SK-N-SH (cell line): ENCODE data around the gene NDUFS6. TPM values are rescaled to one million over a fixed set of nuclear protein-coding genes. Genes with fewer than 3 reads are reported as not detected.
A peak's percentile ranks its signal among the peaks of the same experiment; 100 is the strongest.
"Not testable (repeated sequence)": the region's sequence is repeated elsewhere in the genome, so short reads cannot be mapped to it uniquely, and the experiment has no call there.

ENCODE experiments used
- CTCF ChIA-PET: fragments of 300-600, 350-600 bp; formaldehyde crosslinking; extraction: SDS; loops from one replicate; lab custom pipeline; 2021; lab: Yijun Ruan, JAX
- POLR2A ChIA-PET: fragments of 350-600 bp; sonication (Branson Sonifier 250); formaldehyde crosslinking; extraction: SDS; loops from one replicate; lab custom pipeline; 2020; ENCODE audit warnings: antibody characterized with exemption, inconsistent platforms; lab: Yijun Ruan, JAX
- DNase-seq: peaks from one replicate; pipeline ENCODE4 v3.0.0; 2012
- H2AFZ ChIP-seq: fragments of 200-600 bp; sonication (generic); 2 replicates; pipeline ENCODE4 v1.8.1; 2016; ENCODE audit warnings: antibody characterized with exemption, mild to moderate bottlenecking, low read depth
- H3F3A ChIP-seq: fragments of 200-600 bp; sonication (generic); replicated peaks from 2 replicates; pipeline ENCODE3; 2016; ENCODE audit warnings: antibody characterized with exemption, mild to moderate bottlenecking; ENCODE audit not compliant: insufficient read depth
- H3K27ac ChIP-seq, 2 experiments: fragments of 200-500 bp in 1 of 2; fragments of 200-600 bp in 1 of 2; sonication (Bioruptor generic) in 1 of 2; sonication (generic), shearing (Covaris generic) in 1 of 2; 2 replicates each; pipeline versions ENCODE4 v1.5.1 to v1.6.1; 2014 to 2016; ENCODE audit warnings: low read depth in 2 of 2, inconsistent platforms in 1 of 2, low read length in 1 of 2, mild to moderate bottlenecking in 1 of 2, mixed read lengths in 1 of 2
- H3K27me3 ChIP-seq: fragments of 200-600 bp; sonication (generic), shearing (Covaris generic); 2 replicates; pipeline ENCODE4 v1.6.1; 2016; ENCODE audit warnings: mixed run types; ENCODE audit not compliant: insufficient read depth
- H3K36me3 ChIP-seq, 2 experiments: fragments of 200-500 bp in 1 of 2; fragments of 200-600 bp in 1 of 2; sonication (Bioruptor generic) in 1 of 2; sonication (generic) in 1 of 2; replicated peaks in 1 of 2; 2 replicates each; pipeline versions ENCODE3 to v1.5.1; 2014 to 2016; ENCODE audit warnings: low read length in 1 of 2, mild to moderate bottlenecking in 1 of 2; ENCODE audit not compliant: insufficient read depth in 2 of 2, control insufficient read depth in 1 of 2
- H3K4me1 ChIP-seq, 2 experiments: fragments of 200-500 bp in 1 of 2; fragments of 200-600 bp in 1 of 2; sonication (Bioruptor generic) in 1 of 2; sonication (generic), shearing (Covaris generic) in 1 of 2; 2 replicates each; pipeline versions ENCODE4 v1.5.1 to v1.6.1; 2014 to 2016; ENCODE audit warnings: low read depth in 1 of 2, low read length in 1 of 2, mixed run types in 1 of 2; ENCODE audit not compliant: insufficient read depth in 2 of 2, control insufficient read depth in 1 of 2
- H3K4me2 ChIP-seq: fragments of 200-600 bp; sonication (generic), shearing (Covaris generic); 2 replicates; pipeline ENCODE4 v1.6.1; 2017; ENCODE audit warnings: mixed run types
- H3K4me3 ChIP-seq, 2 experiments: fragments of 200-500 bp in 1 of 2; fragments of 200-600 bp in 1 of 2; sonication (Bioruptor generic) in 1 of 2; sonication (generic), shearing (Covaris generic) in 1 of 2; 2 replicates each; pipeline versions ENCODE4 v1.5.1 to v1.8.1; 2014 to 2016; ENCODE audit warnings: low read depth in 2 of 2, inconsistent platforms in 1 of 2, low read length in 1 of 2, mild to moderate bottlenecking in 1 of 2, mixed read lengths in 1 of 2, moderate library complexity in 1 of 2
- H3K79me2 ChIP-seq: fragments of 200-600 bp; sonication (generic); 2 replicates; pipeline ENCODE4 v1.8.1; 2017; ENCODE audit warnings: mild to moderate bottlenecking; ENCODE audit not compliant: insufficient read depth
- H3K9ac ChIP-seq: fragments of 200-600 bp; sonication (generic); 2 replicates; pipeline ENCODE4 v1.6.1; 2017; ENCODE audit warnings: mixed run types
- H3K9me2 ChIP-seq: fragments of 200-600 bp; sonication (generic); 2 replicates; pipeline ENCODE4 v1.6.1; 2017; ENCODE audit warnings: mixed run types
- H3K9me3 ChIP-seq: fragments of 200-600 bp; sonication (generic); 2 replicates; pipeline ENCODE4 v1.6.1; 2017; ENCODE audit warnings: mixed run types, mild to moderate bottlenecking, moderate library complexity
- H4K20me1 ChIP-seq: fragments of 200-600 bp; sonication (generic); 2 replicates; pipeline ENCODE4 v1.6.1; 2017; ENCODE audit warnings: mild to moderate bottlenecking, mixed run types; ENCODE audit not compliant: insufficient read depth
- FOXJ3 ChIP-seq: sonication (generic); formaldehyde crosslinking; IDR thresholded peaks from 2 replicates; pipeline ENCODE4 v1.5.1; 2020; ENCODE audit warnings: mild to moderate bottlenecking, missing genetic modification reagents
- GABPA ChIP-seq: IDR thresholded peaks from 2 replicates; pipeline ENCODE4 v1.4.0; 2012; ENCODE audit warnings: low read depth, mild to moderate bottlenecking
- MEF2A ChIP-seq: IDR thresholded peaks from 2 replicates; pipeline ENCODE4 v1.4.0; 2012; ENCODE audit warnings: low read depth, borderline replicate concordance
- RAD21 ChIP-seq: IDR thresholded peaks from 2 replicates; pipeline ENCODE4 v1.6.1; 2012; ENCODE audit warnings: mild to moderate bottlenecking, low read length
- TAF1 ChIP-seq: IDR thresholded peaks from 2 replicates; pipeline ENCODE4 v1.6.1; 2012; ENCODE audit warnings: low read depth, mild to moderate bottlenecking, low read length, moderate library complexity, borderline replicate concordance
- TEAD4 ChIP-seq: IDR thresholded peaks from 2 replicates; pipeline ENCODE4 v1.4.0; 2012; ENCODE audit warnings: mild to moderate bottlenecking, borderline replicate concordance; ENCODE audit not compliant: insufficient read depth
- USF1 ChIP-seq: IDR thresholded peaks from 2 replicates; pipeline ENCODE4 v1.4.0; 2012; ENCODE audit warnings: low read depth, borderline replicate concordance
- WGBS: methylation state at CpG from one replicate; pipeline ENCODE4 v1.1.6; 2017; ENCODE audit warnings: low lambda C conversion rate; 5-methylcytosine and 5-hydroxymethylcytosine counted together
- polyA plus RNA-seq, 3 experiments: library from polyadenylated mRNA; depleted of rRNA; stranded (reverse); fragments of >200 nt; gene quantifications; 2 replicates each; pipeline ENCODE4 v1.2.3, GENCODE V29; 2012

NDUFS6 gene
- polyA plus RNA-seq, 1 of the 3 experiments (the other 2 are of a cell fraction), result 316 TPM

- Histone ChIP-seq H4K20me1 (no peaks in the 10 kb centered on the region), H3F3A (no peaks in the 10 kb centered on the region), H3K4me1 (peaks cover 5 to 27% of the 10 kb centered on the region in 2 experiments; a peak in 2 of 4 replicates), H3K27ac (no peak overlapping the region), H3K79me2 (peaks cover 32% of the 10 kb centered on the region)
- DNase-seq, result no peak
- POLR2A ChIA-PET, result no interaction called here
- TF ChIP-seq USF1 (no peak), RAD21 (no peak), FOXJ3 (CRISPR knock-in tag) (no peak), TAF1 (no peak), GABPA (no peak)
- TF ChIP-seq, all 33 proteins: peak for 0
- CTCF ChIA-PET, result no interaction called here
- H2AFZ ChIP-seq, result no peak overlapping the region
- H3K36me3 ChIP-seq, result peaks cover 12 to 22% of the 10 kb centered on the region in 2 experiments
- H3K9ac ChIP-seq, result no peak overlapping the region
- H3K4me3 ChIP-seq, result no peak overlapping the region
- H3K9me2 ChIP-seq, result no peaks in the 10 kb centered on the region
- H3K27me3 ChIP-seq, result no peaks in the 10 kb centered on the region
- no peak overlapping the region for H3K4me2 ChIP-seq
- H3K9me3 ChIP-seq, result no peaks in the 10 kb centered on the region
- WGBS, result 93% methylated on average over 14 of the region's 18 CpGs
Observed at GRCh38 chr5:1797103-1797800, 4.0 kb upstream of the NDUFS6 start.

GRCh38 chr5:1797855-1798254 lies 3.4 kb upstream of the NDUFS6 start:
- Histone ChIP-seq H3K9me3 (no peaks in the 10 kb centered on the region), H3K9me2 (no peaks in the 10 kb centered on the region), H2AFZ (no peak overlapping the region), H4K20me1 (no peaks in the 10 kb centered on the region), H3K4me1 (peaks cover 5 to 27% of the 10 kb centered on the region in 2 experiments; a peak in 2 of 4 replicates), H3F3A (no peaks in the 10 kb centered on the region), H3K27me3 (no peaks in the 10 kb centered on the region), H3K9ac (no peak overlapping the region), H3K4me2 (no peak overlapping the region), H3K27ac (no peak overlapping the region), H3K79me2 (peaks cover 38% of the 10 kb centered on the region), H3K4me3 (no peak overlapping the region), H3K36me3 (peaks cover 17 to 23% of the 10 kb centered on the region in 2 experiments)
- ChIA-PET CTCF (no interaction called here), POLR2A (no interaction called here)
- DNase-seq, result no peak
- no peak for TF ChIP-seq GABPA
- TF ChIP-seq TEAD4, result no peak
- TF ChIP-seq MEF2A, result no peak
- WGBS, result 75% methylated on average over 3 of the region's 11 CpGs

GRCh38 chr5:1798589-1798988 lies 2.6 kb upstream of the NDUFS6 start:
- H3K27ac ChIP-seq, H3K27me3 ChIP-seq, H4K20me1 ChIP-seq, CTCF ChIA-PET, POLR2A ChIA-PET, H2AFZ ChIP-seq, H3K9me2 ChIP-seq, H3K9me3 ChIP-seq, DNase-seq, H3F3A ChIP-seq: not testable (repeated sequence)
- H3K4me3 ChIP-seq, result peak overlapping the region; percentile 70 to 75
- peak overlapping the region; percentile 93 for H3K4me2 ChIP-seq
- WGBS, result 91% methylated on average over 16 of the region's 16 CpGs
- H3K4me1 ChIP-seq, result peaks cover 0 to 27% of the 10 kb centered on the region in 2 experiments; a peak in 2 of 4 replicates
- peaks cover 25 to 30% of the 10 kb centered on the region in 2 experiments for H3K36me3 ChIP-seq
- peak overlapping the region; percentile 73 for H3K9ac ChIP-seq
- H3K79me2 ChIP-seq, result peaks cover 45% of the 10 kb centered on the region
